OCI-LY3 (cell line): Measurements from ENCODE around the gene R3HDM4.

Experiments
- CTCF ChIP-seq: fragments of 200-600, 300-600 bp; sonication (generic); IDR thresholded peaks from 2 replicates; pipeline ENCODE4 v1.5.1; 2014; ENCODE audit warnings: antibody characterized with exemption, low read length, low read depth
- EZH2phosphoT487 ChIP-seq: fragments of 200-600 bp; shearing (Covaris generic); IDR thresholded peaks from 2 replicates; pipeline ENCODE4 v1.6.1; 2018; ENCODE audit warnings: antibody characterized with exemption, mixed run types, low read depth

GRCh38 chr19:960020-960419 lies 47.0 kb upstream of the R3HDM4 start:
- no peak for TF ChIP-seq CTCF
- no peak for TF ChIP-seq EZH2phosphoT487
